Karpas-422 (cell line): ENCODE results near the gene PPP1R14B. TPM values are rescaled to one million over a fixed set of nuclear protein-coding genes. Genes with fewer than 3 reads are reported as not detected.

Experiments used
- DNase-seq: peaks from one replicate; pipeline ENCODE4 v3.0.0-alpha.2; 2015
- H2AFZ ChIP-seq: fragments of 200-600 bp; sonication (generic); 2 replicates; pipeline ENCODE4 v1.6.1; 2014; ENCODE audit warnings: antibody characterized with exemption, low read length, mixed read lengths
- H3K27ac ChIP-seq: fragments of 200-600 bp; sonication (generic); 2 replicates; pipeline ENCODE4 v1.5.1; 2014; ENCODE audit warnings: mild to moderate bottlenecking, low read length, moderate library complexity
- H3K27me3 ChIP-seq: fragments of 200-600 bp; sonication (generic); 2 replicates; pipeline ENCODE4 v1.6.1; 2014; ENCODE audit warnings: low read length, mixed read lengths
- H3K36me3 ChIP-seq: fragments of 200-600 bp; sonication (generic); 2 replicates; pipeline ENCODE4 v1.6.1; 2014; ENCODE audit warnings: low read length, mixed read lengths; ENCODE audit not compliant: insufficient read depth
- H3K4me1 ChIP-seq: fragments of 200-600 bp; sonication (generic); 2 replicates; pipeline ENCODE4 v1.6.1; 2014; ENCODE audit warnings: mild to moderate bottlenecking, low read length, mixed read lengths
- H3K4me2 ChIP-seq: fragments of 200-600 bp; sonication (generic); 2 replicates; pipeline ENCODE4 v1.6.1; 2014; ENCODE audit warnings: low read length, low read depth, mild to moderate bottlenecking; ENCODE audit not compliant: poor library complexity, severe bottlenecking
- H3K4me3 ChIP-seq: fragments of 200-600 bp; sonication (generic); 2 replicates; pipeline ENCODE4 v1.5.1; 2014; ENCODE audit warnings: mild to moderate bottlenecking, antibody characterized with exemption, low read length, mixed read lengths
- H3K79me2 ChIP-seq: fragments of 200-600 bp; sonication (generic); 2 replicates; pipeline ENCODE4 v1.6.1; 2014; ENCODE audit warnings: mild to moderate bottlenecking, low read length, mixed read lengths
- H3K9ac ChIP-seq: fragments of 200-600 bp; sonication (generic); 2 replicates; pipeline ENCODE4 v1.6.0; 2014; ENCODE audit warnings: low read length
- H3K9me2 ChIP-seq: fragments of 200-600 bp; sonication (generic), shearing (Covaris generic); replicated peaks from 2 replicates; pipeline ENCODE4 v1.6.0; 2014; ENCODE audit warnings: mild to moderate bottlenecking, low read length, moderate library complexity; ENCODE audit not compliant: insufficient read depth
- H3K9me3 ChIP-seq: fragments of 300-700, 200-600 bp; sonication (generic); 2 replicates; pipeline ENCODE4 v1.6.1; 2014; ENCODE audit warnings: low read length, mixed read lengths
- H4K20me1 ChIP-seq: fragments of 200-600 bp; sonication (generic); 2 replicates; pipeline ENCODE4 v1.6.1; 2014; ENCODE audit warnings: mild to moderate bottlenecking, antibody characterized with exemption, low read length, low read depth; ENCODE audit not compliant: insufficient read depth
- total RNA-seq: library from RNA; depleted of rRNA; stranded (reverse); fragments of >200 nt; shearing (Covaris generic); gene quantifications from 2 replicates; pipeline ENCODE4 v1.2.3, GENCODE V29; 2014; ENCODE audit warnings: low replicate concordance; rRNA removed

Gene PPP1R14B
- total RNA-seq = 111 and 256 TPM in 2 replicates

- Histone ChIP-seq H3K9me3 (no peaks in the 10 kb centered on the region), H3K79me2 (peaks cover 33% of the 10 kb centered on the region), H3K36me3 (peaks cover 4% of the 10 kb centered on the region; the same call in 1 of the 2 replicates), H3K4me1 (peaks cover 60% of the 10 kb centered on the region), H3K27ac (peak within 1 kb of the TSS; percentile 88), H3K27me3 (no peaks in the 10 kb centered on the region), H4K20me1 (peaks cover 6% of the 10 kb centered on the region; the same call in 1 of the 2 replicates), H3K4me2 (peak within 1 kb of the TSS; percentile 100), H3K9ac (peak within 1 kb of the TSS; percentile 96), H2AFZ (peak within 1 kb of the TSS; percentile 91; the same call in 1 of the 2 replicates), H3K9me2 (no peaks in the 10 kb centered on the region), H3K4me3 (peak within 1 kb of the TSS; percentile 97)
- peak; percentile 93 for DNase-seq
Observed at GRCh38 chr11:64246871-64247728, at the start of gene PPP1R14B. Gene PPP1R14B (minus strand): TSS chr11:64246943. CDS start chr11:64246673, 270 bp downstream.

GRCh38 chr11:64296236-64296635, 49.5 kb upstream of the PPP1R14B start:
- no peak overlapping the region for H3K4me2 ChIP-seq

GRCh38 chr11:64295760-64296159, 49.0 kb upstream of the PPP1R14B start:
- Histone ChIP-seq H3K36me3 (no peaks in the 10 kb centered on the region), H3K79me2 (no peaks in the 10 kb centered on the region), H3K4me1 (peaks cover 16% of the 10 kb centered on the region), H3K4me3 (no peak overlapping the region), H3K9me3 (no peaks in the 10 kb centered on the region), H4K20me1 (no peaks in the 10 kb centered on the region), H3K4me2 (no peak overlapping the region), H3K27ac (no peak overlapping the region), H3K27me3 (no peaks in the 10 kb centered on the region), H3K9me2 (no peaks in the 10 kb centered on the region), H3K9ac (no peak overlapping the region), H2AFZ (no peak overlapping the region)
- DNase-seq = peak; percentile 61

More at GRCh38 chr11:64296236-64296635, 49.5 kb upstream of the PPP1R14B start:
- H3K27me3 ChIP-seq = no peaks in the 10 kb centered on the region
- H3K4me1 ChIP-seq = peaks cover 18% of the 10 kb centered on the region
- no peaks in the 10 kb centered on the region for H4K20me1 ChIP-seq
- no peaks in the 10 kb centered on the region for H3K9me2 ChIP-seq
- no peaks in the 10 kb centered on the region for H3K79me2 ChIP-seq
- H2AFZ ChIP-seq = no peak overlapping the region
- H3K27ac ChIP-seq = no peak overlapping the region
- no peak overlapping the region for H3K9ac ChIP-seq
- DNase-seq = no peak
- no peaks in the 10 kb centered on the region for H3K9me3 ChIP-seq
- H3K36me3 ChIP-seq = no peaks in the 10 kb centered on the region
- no peak overlapping the region for H3K4me3 ChIP-seq

- no peaks in the 10 kb centered on the region for H4K20me1 ChIP-seq
- H3K27ac ChIP-seq = no peak overlapping the region
- no peak for DNase-seq
- H3K27me3 ChIP-seq = no peaks in the 10 kb centered on the region
- H3K4me3 ChIP-seq = no peak overlapping the region
- no peak overlapping the region for H3K4me2 ChIP-seq
- H3K36me3 ChIP-seq = no peaks in the 10 kb centered on the region
- H3K9me2 ChIP-seq = no peaks in the 10 kb centered on the region
- no peaks in the 10 kb centered on the region for H3K79me2 ChIP-seq
- no peaks in the 10 kb centered on the region for H3K9me3 ChIP-seq
- peaks cover 10% of the 10 kb centered on the region for H3K4me1 ChIP-seq
- H2AFZ ChIP-seq = no peak overlapping the region
- no peak overlapping the region for H3K9ac ChIP-seq
Observed at GRCh38 chr11:64294774-64295173, 48.0 kb upstream of the PPP1R14B start.

GRCh38 chr11:64292460-64293254, 45.9 kb upstream of the PPP1R14B start:
- Histone ChIP-seq H3K79me2 (no peaks in the 10 kb centered on the region), H3K9ac (no peak overlapping the region), H3K36me3 (no peaks in the 10 kb centered on the region), H4K20me1 (no peaks in the 10 kb centered on the region), H3K27ac (no peak overlapping the region), H3K4me2 (no peak overlapping the region), H3K4me3 (no peak overlapping the region), H2AFZ (no peak overlapping the region), H3K9me3 (no peaks in the 10 kb centered on the region), H3K27me3 (no peaks in the 10 kb centered on the region), H3K9me2 (no peaks in the 10 kb centered on the region), H3K4me1 (peaks cover 10% of the 10 kb centered on the region)
- no peak for DNase-seq

GRCh38 chr11:64291752-64292459, 45.2 kb upstream of the PPP1R14B start:
- DNase-seq = no peak
- Histone ChIP-seq H3K4me3 (no peak overlapping the region), H3K79me2 (no peaks in the 10 kb centered on the region), H3K4me2 (no peak overlapping the region), H3K9me2 (no peaks in the 10 kb centered on the region), H3K27ac (no peak overlapping the region), H2AFZ (no peak overlapping the region), H3K36me3 (no peaks in the 10 kb centered on the region), H3K27me3 (no peaks in the 10 kb centered on the region), H3K9ac (no peak overlapping the region), H3K4me1 (peaks cover 10% of the 10 kb centered on the region), H4K20me1 (no peaks in the 10 kb centered on the region), H3K9me3 (no peaks in the 10 kb centered on the region)

- no peaks in the 10 kb centered on the region for H3K36me3 ChIP-seq
- no peak within 1 kb of the TSS for H3K4me2 ChIP-seq
- DNase-seq = no peak
- no peaks in the 10 kb centered on the region for H4K20me1 ChIP-seq
- H3K27me3 ChIP-seq = no peaks in the 10 kb centered on the region
- no peak within 1 kb of the TSS for H3K27ac ChIP-seq
- H3K4me3 ChIP-seq = no peak within 1 kb of the TSS
- no peak within 1 kb of the TSS for H2AFZ ChIP-seq
- no peaks in the 10 kb centered on the region for H3K9me2 ChIP-seq
- peaks cover 14% of the 10 kb centered on the region for H3K4me1 ChIP-seq
- no peak within 1 kb of the TSS for H3K9ac ChIP-seq
- H3K79me2 ChIP-seq = no peaks in the 10 kb centered on the region
- no peaks in the 10 kb centered on the region for H3K9me3 ChIP-seq
Observed at GRCh38 chr11:64291262-64291751, 44.6 kb upstream of the PPP1R14B start, which contains the start of gene KCNK4. Gene KCNK4 (plus strand): TSS chr11:64291302. CDS start chr11:64293019, 1,717 bp downstream.
